NCI-H526 treated with DMSO at 0.1 percent for 48 hours (cell line): ENCODE data around the gene SLC1A4.
"Not testable (repeated sequence)": the region's sequence is repeated elsewhere in the genome, so short reads cannot be mapped to it uniquely, and the experiment has no call there.

Experiments used
- DNase-seq: peaks from one replicate; lab custom pipeline; 2025; lab: John Stamatoyannopoulos, UW

The SLC1A4 gene

GRCh38 chr2:64989126-64989981, at the start of gene SLC1A4:
Gene SLC1A4 (plus strand): TSS chr2:64989399. CDS start chr2:64989644, 245 bp downstream.
- DNase-seq, result peak; percentile 80

DNA sequence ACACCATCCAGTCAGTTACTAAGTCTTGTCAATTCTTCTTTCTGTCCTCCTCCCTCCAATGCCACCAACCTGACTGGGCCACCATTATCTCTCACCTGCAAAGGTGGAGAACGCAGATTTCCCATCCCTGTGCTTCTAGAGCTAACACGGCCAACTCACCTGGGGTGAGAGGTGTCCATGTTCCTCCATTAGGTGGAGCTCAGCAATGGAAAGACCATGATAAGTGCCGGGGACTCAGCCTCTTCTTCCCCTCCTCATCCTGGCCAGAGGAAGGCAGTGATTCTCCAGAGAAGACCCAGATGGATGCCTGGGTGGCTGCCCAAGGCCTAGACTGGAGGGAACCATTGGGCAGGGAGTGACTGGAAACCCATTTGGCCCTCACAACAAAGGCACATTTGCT, 48.1 kb upstream of the SLC1A4 start:
- no peak for DNase-seq

DNA sequence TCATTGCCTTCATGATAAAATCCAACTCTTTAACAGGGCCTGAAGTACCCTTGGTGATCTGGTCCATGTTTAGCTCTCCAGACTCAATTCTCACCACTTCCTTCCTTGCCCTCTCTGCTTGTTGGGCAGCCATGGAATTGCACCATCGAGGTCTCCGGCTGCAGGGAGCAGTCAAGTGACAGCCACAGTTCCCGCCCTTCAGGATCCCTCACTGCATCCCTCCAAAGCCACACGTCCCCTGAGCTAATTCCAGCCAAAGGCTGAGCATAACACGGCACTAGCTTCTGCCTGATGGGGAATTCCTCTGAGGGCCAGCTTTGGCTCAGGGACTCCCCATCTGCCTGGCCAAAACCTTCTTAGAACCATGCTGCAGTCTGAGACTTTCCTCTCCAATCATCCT, 47.4 kb upstream of the SLC1A4 start:
- DNase-seq, result no peak

DNA sequence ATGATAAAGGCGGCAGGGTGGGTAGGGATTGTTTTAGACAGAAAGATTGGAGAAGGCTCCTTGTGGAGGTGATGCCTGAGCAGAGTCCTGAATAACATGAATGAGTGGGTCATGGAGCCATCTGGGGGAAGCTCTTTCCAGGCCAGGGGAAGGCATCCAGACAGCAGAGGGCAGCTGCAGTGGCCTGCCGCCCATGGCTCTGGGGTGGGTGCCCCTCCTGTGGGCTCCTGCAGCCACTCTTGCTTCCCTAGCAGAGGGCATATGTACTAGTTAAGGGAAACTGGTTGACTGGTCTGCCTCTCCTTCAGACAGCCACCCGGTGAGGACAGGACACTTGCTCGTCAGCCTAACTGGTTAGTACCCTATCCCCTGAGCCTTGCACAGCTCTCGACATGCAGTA, 46.5 kb upstream of the SLC1A4 start:
- DNase-seq, result no peak

- no peak for DNase-seq
These were observed 45.6 kb upstream of the SLC1A4 start for GRCh38 chr2:64943387-64944150.

DNA sequence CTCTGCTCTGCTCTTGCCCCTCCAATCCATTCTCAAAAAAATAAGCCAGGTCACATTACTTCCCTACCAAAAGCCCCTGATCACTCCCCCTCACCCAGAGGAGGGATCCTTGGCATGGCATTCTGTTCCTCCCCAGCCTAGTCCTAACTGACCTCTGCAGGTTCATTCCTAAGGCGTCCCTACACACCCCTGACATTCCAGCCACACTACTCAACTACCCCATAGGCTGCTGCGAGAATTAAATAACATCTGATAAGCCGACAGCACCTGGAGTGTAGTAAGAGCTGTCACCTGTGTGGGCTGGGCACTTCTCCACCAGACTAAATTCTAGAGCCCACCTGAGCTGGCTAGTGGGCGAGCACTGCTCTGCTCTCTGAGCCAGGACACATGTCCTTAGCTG, 44.7 kb upstream of the SLC1A4 start:
- no peak for DNase-seq

DNA sequence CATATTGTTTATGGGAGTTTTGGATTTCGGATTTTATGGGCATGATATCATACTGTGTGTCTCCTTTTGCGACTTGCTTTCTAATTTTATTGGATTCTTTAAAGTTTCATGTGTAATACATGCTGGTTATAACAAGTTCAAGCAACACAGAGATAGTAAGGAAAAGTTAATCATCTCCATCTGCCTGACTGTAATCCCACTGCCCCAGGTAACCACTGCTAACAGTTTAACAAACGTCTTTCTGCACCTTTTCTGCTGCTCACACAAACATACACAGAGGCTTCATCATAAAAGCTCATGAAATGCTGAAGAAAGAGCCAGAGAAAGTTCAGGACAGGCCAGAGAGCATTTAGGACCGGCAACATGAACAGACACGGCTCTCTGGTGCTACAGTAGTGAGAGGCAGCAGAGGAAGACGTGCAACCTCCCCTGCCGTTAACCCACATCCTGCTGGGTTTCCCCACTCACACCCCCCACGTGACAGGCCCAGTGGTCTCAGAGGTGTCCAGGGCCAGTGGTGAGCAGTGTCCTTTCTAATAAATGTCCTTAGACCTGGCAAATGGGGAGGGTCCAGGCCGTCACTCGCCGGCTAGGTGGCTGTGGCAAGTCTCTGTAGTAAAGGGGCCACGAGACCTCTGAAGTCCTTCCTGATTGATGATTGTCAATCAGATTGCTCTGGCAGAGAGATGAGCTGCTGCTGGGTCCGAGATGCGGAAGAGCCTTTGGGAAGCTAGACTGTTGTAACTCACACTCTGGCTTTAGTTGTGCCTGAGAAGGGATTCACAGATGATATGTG, 43.0 kb upstream of the SLC1A4 start:
- DNase-seq, result no peak

DNA sequence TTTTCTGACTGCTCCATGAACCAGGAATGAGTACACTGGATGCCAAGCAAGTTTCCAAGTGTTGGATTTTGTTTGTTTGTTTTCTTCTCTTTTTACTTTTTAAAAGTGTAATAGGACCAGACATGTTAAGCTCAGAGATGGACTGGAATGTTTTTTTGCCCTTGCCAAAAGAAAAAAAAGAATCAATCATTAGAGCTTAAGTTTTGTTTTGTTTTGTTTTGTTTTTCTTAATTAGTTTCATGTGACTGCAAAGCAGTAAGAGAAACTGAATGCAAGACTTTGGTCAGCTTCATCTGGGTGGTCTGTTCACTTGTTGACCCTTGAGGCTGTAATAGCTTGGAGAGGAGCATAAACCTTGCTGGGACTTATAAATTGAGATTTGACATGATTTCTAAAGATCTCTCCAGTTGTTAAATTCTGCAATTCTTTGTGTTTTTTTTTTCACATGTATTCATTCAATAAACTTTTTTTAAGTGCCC, 42.4 kb upstream of the SLC1A4 start:
- no peak for DNase-seq

DNA sequence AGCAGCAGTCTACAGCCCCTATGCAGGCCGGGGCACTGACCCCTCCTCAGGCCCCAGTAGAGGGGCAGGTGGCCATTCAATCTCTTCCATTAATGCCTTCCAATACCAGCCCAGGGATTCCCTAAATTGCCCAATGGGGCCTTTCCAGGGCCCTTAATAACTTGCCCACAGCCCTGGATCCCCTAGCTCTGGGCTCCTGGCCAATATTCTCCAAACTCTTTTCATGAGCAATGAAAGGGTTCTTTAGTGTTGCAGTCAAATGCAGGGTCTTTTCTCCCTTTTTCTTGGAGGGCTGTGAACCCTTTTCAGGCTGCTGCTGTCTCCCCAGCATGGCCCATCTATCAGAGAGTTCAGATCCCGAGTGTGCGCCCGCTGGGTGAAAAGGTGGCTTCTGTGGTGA, 41.3 kb upstream of the SLC1A4 start:
- no peak for DNase-seq

DNA sequence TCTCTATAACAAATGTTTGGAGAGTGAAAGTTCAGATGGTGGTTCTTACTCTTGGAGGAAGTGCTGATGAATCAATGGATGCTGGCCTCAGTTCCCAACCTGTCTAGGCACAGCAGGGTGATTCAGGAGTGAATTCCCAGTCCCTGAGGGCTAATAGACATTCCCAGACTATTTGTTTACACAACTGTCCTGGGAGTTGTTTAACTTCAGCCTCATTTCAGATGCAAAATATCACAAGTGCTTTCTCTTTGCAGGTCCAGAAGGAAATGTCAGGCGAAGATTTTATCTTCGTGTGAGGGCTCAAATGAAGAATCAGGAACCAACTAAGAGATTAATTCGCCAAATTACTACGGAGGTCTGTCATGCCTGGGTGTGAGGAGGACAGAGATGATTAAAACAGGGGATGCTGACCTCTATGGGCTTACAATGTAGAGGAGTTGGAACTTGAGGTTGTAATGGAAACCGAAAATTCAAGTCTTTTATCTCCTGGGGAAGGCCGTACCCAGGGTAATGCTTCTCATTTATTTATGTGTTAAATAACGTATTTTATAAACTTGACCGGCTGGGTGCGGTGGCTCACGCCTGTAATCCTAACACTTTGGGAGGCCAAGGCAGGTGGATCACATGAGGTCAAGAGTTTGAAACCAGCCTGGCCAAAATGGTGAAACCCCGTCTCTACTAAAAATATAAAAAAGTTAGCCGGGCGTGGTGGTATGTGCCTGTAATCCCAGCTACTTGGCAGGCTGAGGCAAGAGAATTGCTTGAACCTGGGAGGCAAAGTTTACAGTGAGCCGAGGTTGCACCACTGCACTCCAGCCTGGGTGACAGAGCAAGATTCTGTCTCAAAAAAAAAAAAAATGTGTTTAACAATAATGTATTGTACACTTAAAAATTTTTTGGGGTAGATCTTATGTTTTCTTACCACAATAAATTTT, 38.7 kb upstream of the SLC1A4 start:
- DNase-seq, result no peak

GRCh38 chr2:64951306-64951953, 37.8 kb upstream of the SLC1A4 start:
- no peak for DNase-seq

- no peak for DNase-seq
These were observed 37.1 kb upstream of the SLC1A4 start for GRCh38 chr2:64952096-64952495.

- DNase-seq, result no peak
These were observed 36.4 kb upstream of the SLC1A4 start for GRCh38 chr2:64952511-64953482.

GRCh38 chr2:64955467-64955866, 33.7 kb upstream of the SLC1A4 start:
- no peak for DNase-seq

GRCh38 chr2:64957109-64957903, 31.9 kb upstream of the SLC1A4 start:
- no peak for DNase-seq

DNA sequence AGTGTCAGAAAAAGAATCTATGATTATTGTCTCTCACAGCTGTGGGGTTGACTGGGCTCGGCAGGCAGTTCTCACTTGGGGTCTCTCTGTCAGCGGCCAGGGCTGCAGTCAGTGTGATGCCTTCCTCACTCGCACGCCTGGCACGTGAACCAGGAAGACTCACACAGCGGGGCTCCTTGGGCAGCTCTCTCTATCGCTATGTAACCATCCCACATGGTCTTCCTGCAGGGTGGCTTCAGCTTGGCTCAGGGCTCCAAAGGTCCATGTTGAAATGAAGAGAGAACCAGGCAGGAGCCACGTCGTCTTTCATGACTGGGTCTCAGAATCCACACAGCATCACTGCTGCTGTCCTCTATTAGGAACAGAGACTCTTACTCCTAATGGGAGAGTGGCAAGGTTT, 30.6 kb upstream of the SLC1A4 start:
- DNase-seq, result no peak

- DNase-seq, result no peak
These were observed 28.4 kb upstream of the SLC1A4 start for GRCh38 chr2:64960819-64961218.

GRCh38 chr2:64963138-64963537, 26.1 kb upstream of the SLC1A4 start:
- not testable (repeated sequence) for DNase-seq

- no peak for DNase-seq
These were observed 25.5 kb upstream of the SLC1A4 start for GRCh38 chr2:64963719-64964118.
